PC-3 (cell line): Measurements from ENCODE around the gene ADGRV1. TPM values are rescaled to one million over a fixed set of nuclear protein-coding genes. Genes with fewer than 3 reads are reported as not detected.

Experiments used
- ATAC-seq: fragments of 200-7000 bp; cut with Tn5 transposase; 2 replicates; pipeline ENCODE4 v1.9.1; 2020; ENCODE audit warnings: mild to moderate bottlenecking, moderate library complexity
- BruUV-seq: library from RNA; stranded (reverse); fragments of 400-500 nt; replicated peaks from 2 replicates; lab custom pipeline; 2021; lab: Mats Ljungman, UMichigan
- CTCF ChIA-PET: fragments of 300-600 bp; sonication (Branson Sonifier 250); formaldehyde crosslinking; loops from one replicate; lab custom pipeline; 2022; ENCODE audit warnings: antibody characterized with exemption; lab: Charles Lee
- POLR2A ChIA-PET: fragments of 300-600 bp; sonication (Branson Sonifier 250); formaldehyde crosslinking; loops from one replicate; lab custom pipeline; 2022; ENCODE audit warnings: antibody characterized with exemption; ENCODE audit not compliant: unreplicated experiment; lab: Charles Lee
- DNase-seq: peaks from one replicate; pipeline ENCODE4 v3.0.0-alpha.2; 2015
- H2AFZ ChIP-seq: fragments of 300-600 bp; sonication (generic); 2 replicates; pipeline ENCODE4 v1.6.0; 2016; ENCODE audit warnings: antibody characterized with exemption, low read length
- H3F3A ChIP-seq: fragments of 300-600 bp; sonication (generic); one replicate; pipeline ENCODE4 v1.6.0; 2017; ENCODE audit warnings: antibody characterized with exemption, low read length, control low read depth, mild to moderate bottlenecking; ENCODE audit not compliant: unreplicated experiment
- H3K27ac ChIP-seq: fragments of 300-600 bp; sonication (generic); 2 replicates; pipeline ENCODE4 v1.5.1; 2016; ENCODE audit warnings: mild to moderate bottlenecking, low read length
- H3K27me3 ChIP-seq: fragments of 300-600 bp; sonication (generic); 2 replicates; pipeline ENCODE4 v1.6.1; 2016; ENCODE audit warnings: low read length, mixed read lengths
- H3K36me3 ChIP-seq: fragments of 300-600 bp; sonication (generic); 2 replicates; pipeline ENCODE4 v1.6.1; 2016; ENCODE audit warnings: low read depth, mixed run types, low read length, mixed read lengths
- H3K4me1 ChIP-seq: fragments of 300-600 bp; sonication (generic); 2 replicates; pipeline ENCODE4 v1.5.1; 2016; ENCODE audit warnings: low read length; ENCODE audit not compliant: insufficient read depth
- H3K4me2 ChIP-seq: fragments of 300-600 bp; sonication (generic); 2 replicates; pipeline ENCODE4 v1.6.0; 2016; ENCODE audit warnings: low read length
- H3K4me3 ChIP-seq: fragments of 300-600 bp; sonication (generic); 2 replicates; pipeline ENCODE4 v1.5.1; 2016; ENCODE audit warnings: mild to moderate bottlenecking, low read length, mixed read lengths
- H3K79me2 ChIP-seq: fragments of 300-600 bp; sonication (generic); 2 replicates; pipeline ENCODE4 v1.6.1; 2017; ENCODE audit warnings: low read length, mixed read lengths
- H3K9ac ChIP-seq: fragments of 300-600 bp; sonication (generic); 2 replicates; pipeline ENCODE4 v1.6.0; 2016; ENCODE audit warnings: mild to moderate bottlenecking, low read length
- H3K9me2 ChIP-seq: fragments of 300-600 bp; sonication (generic); replicated peaks from 2 replicates; pipeline ENCODE4 v1.6.1; 2016; ENCODE audit warnings: mixed run types, low read length, mixed read lengths
- H3K9me3 ChIP-seq: fragments of 300-600 bp; sonication (generic); 2 replicates; pipeline ENCODE4 v1.6.1; 2016; ENCODE audit warnings: low read length, mixed read lengths
- H4K20me1 ChIP-seq: fragments of 300-600 bp; sonication (generic); 2 replicates; pipeline ENCODE4 v1.6.1; 2016; ENCODE audit warnings: low read length, mixed read lengths
- CTCF ChIP-seq: fragments of 300-600 bp; sonication (generic); conservative IDR thresholded peaks from 2 replicates; pipeline ENCODE4 v1.5.1; 2017; ENCODE audit warnings: antibody characterized with exemption, low read depth, mild to moderate bottlenecking, low read length
- EZH2 ChIP-seq: fragments of 300-600 bp; sonication (generic); IDR thresholded peaks from one replicate; pipeline ENCODE4 v1.6.1; 2017; ENCODE audit warnings: antibody characterized with exemption, mild to moderate bottlenecking, low read length; ENCODE audit not compliant: unreplicated experiment
- EZH2phosphoT487 ChIP-seq: fragments of 300-600 bp; sonication (generic); IDR thresholded peaks from 2 replicates; pipeline ENCODE4 v1.6.1; 2018; ENCODE audit warnings: mild to moderate bottlenecking, antibody characterized with exemption, low read length, borderline replicate concordance
- intact Hi-C: fragments of 100-400 bp; cut with micrococcal nuclease; formaldehyde crosslinking; loops from 2 replicates; pipeline ENCODE4 v1.9.0; 2023
- total RNA-seq: library from RNA; depleted of rRNA; stranded (reverse); fragments of >200 nt; gene quantifications from 2 replicates; pipeline ENCODE4 v1.2.3, GENCODE V29; 2014

The ADGRV1 gene
- total RNA-seq, 1 experiment from 2014 or later = 22.7 TPM

- H3K36me3 ChIP-seq = no peaks in the 10 kb centered on the region
- H3F3A ChIP-seq = no peaks in the 10 kb centered on the region
- ATAC-seq = no peak
- H3K27me3 ChIP-seq = no peaks in the 10 kb centered on the region
- H3K79me2 ChIP-seq = no peaks in the 10 kb centered on the region
- TF ChIP-seq EZH2phosphoT487 (no peak), EZH2 (no peak), CTCF (no peak)
- no peaks in the 10 kb centered on the region for H3K9me2 ChIP-seq
- H3K4me1 ChIP-seq = no peaks in the 10 kb centered on the region
- H3K9me3 ChIP-seq = no peaks in the 10 kb centered on the region
- POLR2A ChIA-PET = no interaction called here
- CTCF ChIA-PET = interaction anchor here (0.6 kb wide), 1 partner anchor 161 kb away, joined by 4 read pairs; no protein-coding TSS in a partner anchor
- no TSS peak for BruUV-seq
- no peak overlapping the region for H3K9ac ChIP-seq
- H3K27ac ChIP-seq = no peak overlapping the region
- no peak overlapping the region for H3K4me3 ChIP-seq
- no peak overlapping the region for H3K4me2 ChIP-seq
- DNase-seq = no peak
- H2AFZ ChIP-seq = no peak overlapping the region
- H4K20me1 ChIP-seq = no peaks in the 10 kb centered on the region
- intact Hi-C loops = no loop called here
Observed at GRCh38 chr5:91091471-91092234, 533.1 kb downstream of the ADGRV1 start.

DNA sequence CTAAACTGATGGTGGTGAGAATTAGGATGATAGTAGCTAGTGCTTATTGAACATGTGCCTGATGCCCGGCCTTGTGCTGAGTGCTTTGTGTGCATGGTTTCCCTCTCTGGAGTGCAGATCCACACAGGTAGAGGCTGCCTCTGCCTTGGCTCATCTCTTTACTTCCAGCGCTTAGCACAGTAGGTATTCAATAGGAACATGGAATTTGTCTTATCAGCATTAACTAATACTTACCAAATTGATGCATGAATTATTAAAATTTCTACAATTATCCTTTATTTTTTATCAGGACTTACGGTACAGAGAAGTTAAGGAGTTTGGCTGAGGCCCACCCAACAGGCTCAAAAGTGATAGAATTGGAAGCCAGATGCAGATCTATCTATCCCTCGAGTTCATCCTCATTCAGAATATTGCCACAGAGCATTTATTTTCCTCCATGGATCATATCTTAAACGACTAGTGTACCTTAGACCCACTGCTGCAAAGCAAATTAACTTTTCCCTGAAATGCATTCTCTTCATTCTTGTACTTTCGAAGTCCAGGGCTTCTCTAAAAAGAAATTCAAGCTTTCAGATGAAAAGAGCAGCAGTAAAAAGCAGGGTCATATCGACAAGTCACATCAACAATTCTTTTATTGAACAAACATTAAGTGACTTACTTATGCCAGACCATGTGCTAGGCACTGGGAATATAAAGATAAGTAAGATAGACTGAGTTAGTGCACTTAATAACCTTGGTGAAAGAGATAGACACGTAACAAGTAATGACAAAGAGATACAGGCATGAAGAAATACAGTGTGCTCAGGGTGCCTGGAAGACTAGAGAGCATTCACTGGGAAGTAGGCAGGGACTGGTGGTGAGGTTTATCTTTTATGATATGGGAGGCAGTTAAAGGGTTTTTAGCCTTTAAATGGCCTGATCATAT is 534.5 kb downstream of the ADGRV1 start:
- no peaks in the 10 kb centered on the region for H4K20me1 ChIP-seq
- BruUV-seq = no TSS peak
- TF ChIP-seq EZH2phosphoT487 = no peak
- TF ChIP-seq CTCF = no peak
- TF ChIP-seq EZH2 = no peak
- H3K27ac ChIP-seq = no peak overlapping the region
- ChIA-PET POLR2A (no interaction called here), CTCF (no interaction called here)
- no peaks in the 10 kb centered on the region for H3K9me2 ChIP-seq
- no peak overlapping the region for H3K9ac ChIP-seq
- DNase-seq (no peak), ATAC-seq (no peak)
- H2AFZ ChIP-seq = no peak overlapping the region
- H3K4me3 ChIP-seq = no peak overlapping the region
- H3K27me3 ChIP-seq = no peaks in the 10 kb centered on the region
- H3K4me2 ChIP-seq = no peak overlapping the region
- no peaks in the 10 kb centered on the region for H3K4me1 ChIP-seq
- intact Hi-C loops = no loop called here
- H3K79me2 ChIP-seq = no peaks in the 10 kb centered on the region
- H3K9me3 ChIP-seq = no peaks in the 10 kb centered on the region
- no peaks in the 10 kb centered on the region for H3K36me3 ChIP-seq
- H3F3A ChIP-seq = no peaks in the 10 kb centered on the region
